DND-41 (cell line): Measurements from ENCODE around the gene ADGRF1.

Experiments used
- ATAC-seq: fragments of 200-7000 bp; cut with Tn5 transposase; 3 replicates; pipeline ENCODE4 v1.9.1; 2021; ENCODE audit warnings: low read depth; ENCODE audit not compliant: insufficient read depth
- DNase-seq: peaks from one replicate; pipeline ENCODE4 v3.0.0-alpha.2; 2020
- H2AFZ ChIP-seq: 2 replicates; pipeline ENCODE4 v1.6.0; 2012; ENCODE audit warnings: low read depth, low read length
- H3K27ac ChIP-seq: 2 replicates; pipeline ENCODE4 v1.5.1; 2012; ENCODE audit warnings: low read length, inconsistent platforms
- H3K27me3 ChIP-seq: fragments of 200-600 bp; sonication (generic); 2 replicates; pipeline ENCODE4 v1.6.0; 2012; ENCODE audit warnings: low read length, mild to moderate bottlenecking, inconsistent platforms; ENCODE audit not compliant: insufficient read depth, poor library complexity
- H3K36me3 ChIP-seq: 2 replicates; pipeline ENCODE4 v1.5.1; 2012; ENCODE audit warnings: low read length, inconsistent platforms; ENCODE audit not compliant: insufficient read depth
- H3K4me1 ChIP-seq: 2 replicates; pipeline ENCODE4 v1.5.1; 2012; ENCODE audit warnings: mild to moderate bottlenecking, low read length; ENCODE audit not compliant: insufficient read depth
- H3K4me2 ChIP-seq: 2 replicates; pipeline ENCODE4 v1.6.0; 2012; ENCODE audit warnings: mild to moderate bottlenecking, moderate library complexity, low read length, inconsistent platforms; ENCODE audit not compliant: insufficient read depth
- H3K4me3 ChIP-seq, 2 experiments: fragments of 200-600 bp in 1 of 2; shearing (Covaris generic) in 1 of 2; 2 replicates each; pipeline ENCODE4 v1.5.1; 2012 to 2016; ENCODE audit warnings: inconsistent platforms in 2 of 2, low read length in 2 of 2, mild to moderate bottlenecking in 2 of 2, low read depth in 1 of 2, moderate library complexity in 1 of 2
- H3K79me2 ChIP-seq: 2 replicates; pipeline ENCODE4 v1.6.0; 2012; ENCODE audit warnings: low read length, inconsistent platforms; ENCODE audit not compliant: insufficient read depth
- H3K9ac ChIP-seq: 2 replicates; pipeline ENCODE4 v1.6.0; 2012; ENCODE audit warnings: low read depth, mild to moderate bottlenecking, inconsistent platforms, low read length, moderate library complexity
- H3K9me3 ChIP-seq: 2 replicates; pipeline ENCODE4 v1.5.1; 2012; ENCODE audit warnings: low read length, moderate library complexity, mild to moderate bottlenecking, inconsistent platforms; ENCODE audit not compliant: insufficient read depth, severe bottlenecking
- H4K20me1 ChIP-seq: 2 replicates; pipeline ENCODE4 v1.6.0; 2012; ENCODE audit warnings: low read length; ENCODE audit not compliant: insufficient read depth
- EZH2 ChIP-seq: IDR thresholded peaks from 3 replicates; pipeline ENCODE4 v1.6.1; 2012; ENCODE audit warnings: borderline replicate concordance, low read depth, mild to moderate bottlenecking, moderate library complexity, low read length, inconsistent platforms; ENCODE audit not compliant: severe bottlenecking
- TF ChIP-seq, protein P1 (sequence below): IDR thresholded peaks from 2 replicates; pipeline ENCODE4 v1.5.1; 2012; ENCODE audit warnings: borderline replicate concordance, low read length, moderate library complexity, mild to moderate bottlenecking; ENCODE audit not compliant: poor library complexity, severe bottlenecking; ENCODE audit errors: extremely low read depth

Gene ADGRF1

DNA sequence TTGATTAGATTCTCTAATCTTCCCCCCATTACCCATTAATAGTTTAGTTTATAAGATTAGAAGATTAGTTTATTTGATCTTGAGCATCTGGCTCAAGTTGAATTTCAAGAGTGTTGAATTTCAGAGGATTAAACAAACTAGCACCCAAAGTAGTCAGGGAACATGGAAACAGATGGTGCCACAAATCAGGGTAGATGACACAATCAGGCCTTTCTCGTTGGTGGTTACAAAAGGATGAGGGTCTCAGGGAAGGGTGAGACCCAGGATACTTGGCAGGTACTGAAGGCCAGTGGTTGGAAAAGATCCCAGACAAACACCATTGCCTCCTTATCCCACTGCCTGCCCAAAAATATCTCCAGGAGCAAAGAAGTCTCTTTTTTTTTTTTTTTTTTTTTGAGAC lies 29.5 kb upstream of the ADGRF1 start:
- no peak overlapping the region for H3K4me3 ChIP-seq

DNA sequence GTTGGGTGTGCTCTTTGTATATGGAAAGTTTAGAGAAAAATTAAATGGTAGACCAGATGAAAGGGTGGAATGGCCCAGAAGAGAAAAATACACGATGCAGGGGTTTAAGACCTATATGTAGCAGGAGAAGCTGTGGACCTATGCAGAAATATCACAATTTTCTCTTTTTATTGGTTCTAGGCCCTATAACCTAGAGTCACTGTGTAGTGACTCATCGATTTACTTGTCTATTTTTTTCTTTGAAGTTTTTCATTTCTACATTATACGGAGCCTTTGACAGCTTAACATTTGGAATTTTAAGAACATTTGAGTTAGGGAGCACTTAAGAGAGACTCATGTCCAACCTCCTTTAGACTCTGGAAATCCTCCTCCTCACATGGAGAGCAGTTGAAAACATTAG lies 28.3 kb upstream of the ADGRF1 start:
- Histone ChIP-seq H3K27ac (no peak overlapping the region), H3K9me3 (no peaks in the 10 kb centered on the region), H3K4me2 (no peak overlapping the region), H3K79me2 (no peaks in the 10 kb centered on the region), H3K4me1 (no peaks in the 10 kb centered on the region), H2AFZ (no peak overlapping the region), H3K36me3 (no peaks in the 10 kb centered on the region), H4K20me1 (no peaks in the 10 kb centered on the region), H3K27me3 (peaks cover under 1% of the 10 kb centered on the region), H3K9ac (no peak overlapping the region), H3K4me3 (no peak overlapping the region)
- no peak for ATAC-seq
- TF ChIP-seq, protein P1, sequence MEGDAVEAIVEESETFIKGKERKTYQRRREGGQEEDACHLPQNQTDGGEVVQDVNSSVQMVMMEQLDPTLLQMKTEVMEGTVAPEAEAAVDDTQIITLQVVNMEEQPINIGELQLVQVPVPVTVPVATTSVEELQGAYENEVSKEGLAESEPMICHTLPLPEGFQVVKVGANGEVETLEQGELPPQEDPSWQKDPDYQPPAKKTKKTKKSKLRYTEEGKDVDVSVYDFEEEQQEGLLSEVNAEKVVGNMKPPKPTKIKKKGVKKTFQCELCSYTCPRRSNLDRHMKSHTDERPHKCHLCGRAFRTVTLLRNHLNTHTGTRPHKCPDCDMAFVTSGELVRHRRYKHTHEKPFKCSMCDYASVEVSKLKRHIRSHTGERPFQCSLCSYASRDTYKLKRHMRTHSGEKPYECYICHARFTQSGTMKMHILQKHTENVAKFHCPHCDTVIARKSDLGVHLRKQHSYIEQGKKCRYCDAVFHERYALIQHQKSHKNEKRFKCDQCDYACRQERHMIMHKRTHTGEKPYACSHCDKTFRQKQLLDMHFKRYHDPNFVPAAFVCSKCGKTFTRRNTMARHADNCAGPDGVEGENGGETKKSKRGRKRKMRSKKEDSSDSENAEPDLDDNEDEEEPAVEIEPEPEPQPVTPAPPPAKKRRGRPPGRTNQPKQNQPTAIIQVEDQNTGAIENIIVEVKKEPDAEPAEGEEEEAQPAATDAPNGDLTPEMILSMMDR: no peak
- no peak for TF ChIP-seq EZH2
- DNase-seq: no peak

More for the DNA sequence above, 29.5 kb upstream of the ADGRF1 start:
- Histone ChIP-seq H3K4me2 (no peak overlapping the region), H3K9ac (no peak overlapping the region), H3K4me1 (no peaks in the 10 kb centered on the region), H3K36me3 (no peaks in the 10 kb centered on the region), H3K27ac (no peak overlapping the region), H2AFZ (no peak overlapping the region), H3K9me3 (no peaks in the 10 kb centered on the region), H4K20me1 (no peaks in the 10 kb centered on the region), H3K79me2 (no peaks in the 10 kb centered on the region), H3K27me3 (peaks cover 7% of the 10 kb centered on the region)
- DNase-seq: no peak
- no peak for ATAC-seq
- TF ChIP-seq, protein P1: no peak
- TF ChIP-seq EZH2: no peak

DNA sequence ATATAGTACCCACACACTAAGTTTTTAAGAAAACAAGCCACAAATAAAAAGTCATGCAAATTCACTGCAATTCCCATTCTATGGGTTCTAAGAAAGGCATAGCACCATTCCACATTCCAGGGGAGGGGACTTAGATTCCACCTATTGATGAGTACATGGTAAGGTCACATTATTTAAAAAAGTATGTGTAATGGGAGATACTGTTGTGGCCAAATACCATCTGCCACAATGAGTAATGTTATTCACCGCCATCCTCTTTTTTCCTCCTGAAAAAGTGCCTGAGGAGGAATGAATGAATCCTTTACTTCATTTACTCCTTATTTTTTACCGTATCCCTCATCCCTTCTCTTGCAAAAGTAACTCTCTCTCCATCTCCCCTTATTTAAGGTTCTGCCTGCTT lies 27.0 kb upstream of the ADGRF1 start:
- TF ChIP-seq, protein P1: no peak
- no peak for TF ChIP-seq EZH2

DNA sequence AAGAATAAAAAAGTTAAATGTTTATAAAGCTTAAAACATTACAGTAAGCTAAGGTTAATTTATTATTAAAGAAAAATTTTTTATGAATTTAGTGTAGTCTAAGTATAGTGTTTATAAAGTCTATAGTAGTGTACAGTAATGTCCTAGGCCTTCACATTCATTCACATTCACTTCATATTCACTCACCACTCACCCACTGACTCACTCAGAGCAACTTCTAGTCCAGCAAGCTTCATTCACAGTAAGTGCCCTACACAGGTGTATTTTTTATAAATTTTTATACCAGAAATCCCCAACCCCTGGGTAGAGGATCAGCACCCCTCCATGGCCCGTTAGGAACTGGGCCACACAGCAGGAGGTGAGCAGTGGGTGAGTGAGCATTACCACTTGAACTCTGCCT lies 24.3 kb upstream of the ADGRF1 start:
- H3K9ac ChIP-seq: no peak overlapping the region
- no peaks in the 10 kb centered on the region for H3K9me3 ChIP-seq
- no peaks in the 10 kb centered on the region for H3K36me3 ChIP-seq
- no peaks in the 10 kb centered on the region for H3K27me3 ChIP-seq
- DNase-seq (no peak), ATAC-seq (no peak)
- no peak overlapping the region for H3K27ac ChIP-seq
- no peaks in the 10 kb centered on the region for H3K79me2 ChIP-seq
- H3K4me3 ChIP-seq: no peak overlapping the region
- TF ChIP-seq EZH2: no peak
- TF ChIP-seq, protein P1: no peak
- no peak overlapping the region for H2AFZ ChIP-seq
- H3K4me2 ChIP-seq: no peak overlapping the region
- no peaks in the 10 kb centered on the region for H4K20me1 ChIP-seq
- H3K4me1 ChIP-seq: no peaks in the 10 kb centered on the region

More for the DNA sequence above, 27.0 kb upstream of the ADGRF1 start:
- H3K4me2 ChIP-seq: no peak overlapping the region
- no peak overlapping the region for H3K4me3 ChIP-seq
- DNase-seq (no peak), ATAC-seq (no peak)
- no peak overlapping the region for H3K9ac ChIP-seq
- no peaks in the 10 kb centered on the region for H3K4me1 ChIP-seq
- H3K79me2 ChIP-seq: no peaks in the 10 kb centered on the region
- H3K27ac ChIP-seq: no peak overlapping the region
- H3K27me3 ChIP-seq: no peaks in the 10 kb centered on the region
- H3K9me3 ChIP-seq: no peaks in the 10 kb centered on the region
- no peaks in the 10 kb centered on the region for H4K20me1 ChIP-seq
- no peak overlapping the region for H2AFZ ChIP-seq
- no peaks in the 10 kb centered on the region for H3K36me3 ChIP-seq
